Immature natural killer cell (primary cell): ENCODE results near the gene ZC3H11A. TPM values are rescaled to one million over a fixed set of nuclear protein-coding genes. Genes with fewer than 3 reads are reported as not detected.
"Not testable (repeated sequence)": the region's sequence is repeated elsewhere in the genome, so short reads cannot be mapped to it uniquely, and the experiment has no call there.

ENCODE experiments used
- DNase-seq, 3 donors: peaks; one replicate each; pipeline ENCODE4 v3.0.0; 2022; ENCODE audit warnings: mixed read lengths in 1 of 3
- H3K27ac Mint-ChIP-seq, 6 donors: one replicate each; pipeline ENCODE4 v1.8.0; 2020; ENCODE audit warnings: mixed read lengths in 6 of 6, mild to moderate bottlenecking in 5 of 6, inconsistent platforms in 4 of 6, moderate library complexity in 3 of 6
- H3K27me3 Mint-ChIP-seq, 3 donors: one replicate each; pipeline ENCODE4 v1.8.0; 2020 to 2021; ENCODE audit warnings: low read depth in 3 of 3, mild to moderate bottlenecking in 3 of 3, mixed read lengths in 3 of 3, moderate library complexity in 3 of 3, inconsistent platforms in 1 of 3
- H3K36me3 Mint-ChIP-seq, 3 donors: one replicate each; pipeline ENCODE4 v1.8.0; 2020; ENCODE audit warnings: mixed read lengths in 3 of 3, inconsistent platforms in 2 of 3, mild to moderate bottlenecking in 2 of 3
- H3K4me1 Mint-ChIP-seq, 2 donors: one replicate each; pipeline ENCODE4 v1.8.0; 2020; ENCODE audit warnings: inconsistent platforms in 2 of 2, mild to moderate bottlenecking in 2 of 2, mixed read lengths in 2 of 2, moderate library complexity in 1 of 2
- H3K4me3 Mint-ChIP-seq, 5 donors: one replicate each; pipeline ENCODE4 v1.8.0; 2020; ENCODE audit warnings: mild to moderate bottlenecking in 5 of 5, mixed read lengths in 5 of 5, inconsistent platforms in 3 of 5, moderate library complexity in 3 of 5
- H3K9me3 Mint-ChIP-seq, 6 donors: one replicate each; pipeline ENCODE4 v1.8.0; 2020; ENCODE audit warnings: mild to moderate bottlenecking in 6 of 6, mixed read lengths in 6 of 6, inconsistent platforms in 4 of 6, moderate library complexity in 3 of 6
- polyA plus RNA-seq, 3 donors: library from polyadenylated mRNA; unstranded; fragments of 300-500 nt; fragmentation: Illumina TruSeq; gene quantifications; one replicate each; pipeline ENCODE4 v1.2.3, GENCODE V29; 2021

The ZC3H11A gene
- polyA plus RNA-seq: 10 to 100 TPM; 23.2 to 50.4 (median 34.4) TPM

- Mint-ChIP-seq H3K4me1 (peaks cover 52 to 59% of the 10 kb centered on the region in 2 donors), H3K27me3 (peaks cover 5 to 11% (median 8%) of the 10 kb centered on the region in 3 donors), H3K4me3 (peak within 1 kb of the TSS; percentile 94 to 98 (median 96)), H3K27ac (peak within 1 kb of the TSS; percentile 91 to 99 (median 96)), H3K36me3 (peaks cover 4 to 5% (median 5%) of the 10 kb centered on the region in 3 donors), H3K9me3 (no peaks in the 10 kb centered on the region)
- DNase-seq: peak; percentile 94 to 97 (median 96)
These were observed at the start of gene ZC3H11A, which contains the start of gene ZBED6 for GRCh38 chr1:203795441-203796235. TSS of gene ZC3H11A (plus strand) at chr1:203795623. CDS start at chr1:203817071, 21,448 bp downstream. TSS of gene ZBED6 (plus strand) at chr1:203795623. CDS start at chr1:203797523, 1,900 bp downstream.

GRCh38 chr1:203746281-203746680 is 49.1 kb upstream of the ZC3H11A start:
- Mint-ChIP-seq H3K4me3 (no peak overlapping the region), H3K27ac (peak overlapping the region in 3 of 6 donors; percentile 18 to 86 (median 80)), H3K27me3 (peaks cover 0 to 7% (median 6%) of the 10 kb centered on the region in 3 donors), H3K9me3 (no peaks in the 10 kb centered on the region), H3K36me3 (peaks cover 11 to 21% (median 14%) of the 10 kb centered on the region in 3 donors), H3K4me1 (peaks cover 23 to 26% of the 10 kb centered on the region in 2 donors)
- no peak for DNase-seq

- Mint-ChIP-seq H3K27ac (peak overlapping the region in 1 of 6 donors; percentile 54), H3K4me1 (peaks cover 21 to 25% of the 10 kb centered on the region in 2 donors), H3K36me3 (peaks cover 0 to 5% (median 0%) of the 10 kb centered on the region in 3 donors), H3K4me3 (no peak overlapping the region), H3K27me3 (peaks cover 3 to 6% (median 4%) of the 10 kb centered on the region in 3 donors), H3K9me3 (no peaks in the 10 kb centered on the region)
- no peak for DNase-seq
These were observed 44.4 kb upstream of the ZC3H11A start for GRCh38 chr1:203751051-203751450.

- not testable (repeated sequence) for H3K9me3 Mint-ChIP-seq, DNase-seq, H3K4me3 Mint-ChIP-seq, H3K36me3 Mint-ChIP-seq
- Mint-ChIP-seq H3K27ac (peak overlapping the region in 1 of 6 donors; percentile 31), H3K27me3 (peaks cover 4 to 12% (median 8%) of the 10 kb centered on the region in 3 donors), H3K4me1 (peaks cover 29 to 31% of the 10 kb centered on the region in 2 donors)
These were observed 43.6 kb upstream of the ZC3H11A start for GRCh38 chr1:203751618-203752361.

DNA sequence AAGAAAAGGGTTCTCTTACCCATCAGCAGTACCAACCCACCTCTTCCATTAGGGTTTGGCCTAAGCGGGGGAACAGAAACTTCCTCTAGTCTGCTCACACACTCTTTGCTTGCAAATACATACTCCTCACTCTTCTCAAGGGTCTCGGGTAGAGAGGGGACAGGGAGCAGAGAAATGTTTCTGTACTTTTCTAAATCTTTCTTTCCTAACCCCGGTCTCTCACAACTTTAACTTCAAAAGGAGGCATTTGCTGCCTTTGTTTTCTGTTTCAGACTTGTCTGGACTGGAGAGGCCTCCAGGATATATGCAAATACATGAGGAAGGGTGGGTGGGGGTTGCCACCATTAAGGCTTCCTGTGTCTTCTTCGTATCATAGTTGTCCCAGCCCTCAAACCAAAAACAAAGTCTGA is 41.0 kb upstream of the ZC3H11A start:
- H3K4me3 Mint-ChIP-seq: peak overlapping the region; percentile 16 to 64 (median 56)
- H3K36me3 Mint-ChIP-seq: no peaks in the 10 kb centered on the region

GRCh38 chr1:203756036-203756435 is 39.4 kb upstream of the ZC3H11A start:
- Mint-ChIP-seq H3K27ac (peak overlapping the region; percentile 56 to 95 (median 92)), H3K36me3 (no peaks in the 10 kb centered on the region), H3K4me1 (peaks cover 31% of the 10 kb centered on the region in 2 donors)

More for the DNA sequence above, 41.0 kb upstream of the ZC3H11A start:
- no peaks in the 10 kb centered on the region for H3K9me3 Mint-ChIP-seq
- H3K27ac Mint-ChIP-seq: peak overlapping the region; percentile 61 to 86 (median 74)
- peaks cover 31% of the 10 kb centered on the region in 2 donors for H3K4me1 Mint-ChIP-seq
- H3K27me3 Mint-ChIP-seq: peaks cover 4 to 12% (median 9%) of the 10 kb centered on the region in 3 donors
- peak in 2 of 3 donors; percentile 31 to 35 for DNase-seq

DNA sequence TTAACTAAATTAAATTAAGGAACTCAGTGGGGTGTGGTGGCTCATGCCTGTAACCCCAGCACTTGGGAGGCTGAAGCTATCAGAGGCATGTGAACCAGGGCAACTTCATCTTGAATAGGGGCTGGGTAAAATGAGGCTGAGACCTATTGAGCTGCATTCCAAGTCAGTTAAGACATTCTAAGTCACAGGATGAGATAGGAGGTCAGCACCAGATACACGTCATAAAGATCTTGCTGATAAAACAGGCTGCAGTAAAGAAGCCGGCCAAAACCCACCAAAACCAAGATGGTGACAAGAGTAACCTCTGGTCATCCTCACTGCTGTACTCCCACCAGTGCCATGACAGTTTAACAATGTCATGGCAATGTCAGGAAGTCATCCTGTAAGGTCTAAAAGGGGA is 36.7 kb upstream of the ZC3H11A start:
- not testable (repeated sequence) for H3K27me3 Mint-ChIP-seq, DNase-seq, H3K9me3 Mint-ChIP-seq, H3K4me3 Mint-ChIP-seq, H3K36me3 Mint-ChIP-seq
- Mint-ChIP-seq H3K4me1 (peaks cover 36 to 40% of the 10 kb centered on the region in 2 donors), H3K27ac (peak overlapping the region in 2 of 6 donors; percentile 31 to 69)

More at GRCh38 chr1:203756036-203756435, 39.4 kb upstream of the ZC3H11A start:
- no peaks in the 10 kb centered on the region for H3K9me3 Mint-ChIP-seq
- peak; percentile 55 to 71 (median 57) for DNase-seq
- H3K4me3 Mint-ChIP-seq: peak overlapping the region; percentile 43 to 65 (median 62)
- peaks cover 4 to 12% (median 7%) of the 10 kb centered on the region in 3 donors for H3K27me3 Mint-ChIP-seq

- Mint-ChIP-seq H3K4me1 (peaks cover 37 to 44% of the 10 kb centered on the region in 2 donors), H3K27ac (peak overlapping the region in 1 of 6 donors; percentile 35), H3K36me3 (peaks cover 0 to 3% (median 0%) of the 10 kb centered on the region in 3 donors), H3K9me3 (no peaks in the 10 kb centered on the region), H3K27me3 (peaks cover 6 to 17% (median 13%) of the 10 kb centered on the region in 3 donors), H3K4me3 (no peak overlapping the region)
- DNase-seq: no peak
These were observed 34.9 kb upstream of the ZC3H11A start for GRCh38 chr1:203760506-203760905.

GRCh38 chr1:203761958-203762357 is 33.5 kb upstream of the ZC3H11A start:
- not testable (repeated sequence) for H3K36me3 Mint-ChIP-seq, H3K27me3 Mint-ChIP-seq, H3K9me3 Mint-ChIP-seq, DNase-seq, H3K4me3 Mint-ChIP-seq
- peak overlapping the region in 4 of 6 donors; percentile 67 to 86 (median 70) for H3K27ac Mint-ChIP-seq
- peaks cover 25 to 29% of the 10 kb centered on the region in 2 donors for H3K4me1 Mint-ChIP-seq

DNA sequence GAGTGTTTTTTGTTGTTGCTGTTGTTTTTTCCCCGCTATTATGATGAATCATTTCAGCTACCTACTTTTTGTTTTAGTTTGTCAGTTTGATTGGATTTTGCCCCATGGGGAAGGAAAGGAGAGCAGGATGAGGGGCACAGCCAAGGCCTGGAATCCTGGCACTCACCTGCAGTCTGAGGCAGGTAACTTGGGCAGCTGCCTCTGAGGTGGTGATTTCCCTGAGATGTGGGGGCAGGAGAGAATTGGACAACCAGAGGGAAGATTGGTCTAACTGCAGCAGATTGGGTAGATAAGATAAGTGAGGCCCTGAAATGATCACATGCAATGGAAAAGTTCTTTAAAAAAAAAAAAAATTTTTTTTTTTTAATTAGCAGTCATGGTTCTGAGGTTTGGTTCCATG is 31.9 kb upstream of the ZC3H11A start:
- Mint-ChIP-seq H3K27ac (peak overlapping the region; percentile 86 to 99 (median 97)), H3K9me3 (no peaks in the 10 kb centered on the region), H3K4me1 (peaks cover 34 to 37% of the 10 kb centered on the region in 2 donors), H3K4me3 (peak overlapping the region in 4 of 5 donors; percentile 24 to 74 (median 50)), H3K27me3 (peaks cover 2 to 10% (median 7%) of the 10 kb centered on the region in 3 donors), H3K36me3 (peaks cover 4 to 7% (median 4%) of the 10 kb centered on the region in 3 donors)
- DNase-seq: no peak

GRCh38 chr1:203764105-203765028 is 31.1 kb upstream of the ZC3H11A start:
- Mint-ChIP-seq H3K4me1 (peaks cover 42 to 43% of the 10 kb centered on the region in 2 donors), H3K9me3 (no peaks in the 10 kb centered on the region), H3K36me3 (peaks cover 7 to 12% (median 8%) of the 10 kb centered on the region in 3 donors), H3K27me3 (peaks cover 2 to 10% (median 7%) of the 10 kb centered on the region in 3 donors), H3K4me3 (peak overlapping the region; percentile 95 to 97 (median 97)), H3K27ac (peak overlapping the region; percentile 96 to 100 (median 98))
- no peak for DNase-seq

DNA sequence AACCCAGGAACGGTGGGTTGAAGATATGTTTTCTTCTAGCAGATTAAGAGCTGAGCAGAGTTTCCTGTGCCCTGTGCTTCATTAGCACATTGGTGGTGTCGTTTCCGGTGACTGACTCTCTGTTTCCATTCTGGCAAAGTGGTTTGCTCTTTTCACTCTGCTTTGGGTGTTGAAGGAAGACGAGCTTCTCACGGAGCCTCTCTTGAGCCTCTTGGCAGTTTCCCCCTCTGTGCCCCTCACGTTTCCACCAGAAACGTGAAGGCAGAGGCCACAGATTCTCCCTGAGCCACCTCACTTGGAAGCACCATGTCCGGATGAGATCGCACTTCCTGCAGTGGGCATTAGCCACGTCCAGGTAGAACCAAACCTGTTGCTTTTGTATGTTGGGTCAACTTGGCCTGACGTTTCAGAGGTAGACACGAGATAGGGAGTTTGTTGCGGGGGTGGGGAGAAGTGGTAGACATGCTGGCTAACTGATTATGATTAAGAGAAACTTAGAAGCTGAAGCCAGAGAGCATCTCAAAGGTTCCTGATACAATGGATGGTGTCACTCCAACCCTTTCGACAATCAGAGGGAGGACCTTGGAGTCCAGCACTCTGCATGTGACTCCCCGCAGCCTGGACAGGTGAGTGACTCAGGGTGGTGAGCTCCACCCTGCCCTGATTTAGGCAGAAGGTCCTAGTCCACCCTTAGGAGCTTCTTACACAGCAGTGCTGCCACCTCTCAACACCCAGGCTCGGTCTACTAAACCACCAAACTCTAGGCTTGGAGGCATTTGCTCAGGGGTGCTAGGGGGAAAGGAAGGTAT is 30.2 kb upstream of the ZC3H11A start, which contains the start of gene LAX1:
TSS of gene LAX1 (plus strand) at position 155 of the 809 bp plus-strand sequence. CDS start at position 538, 383 bp downstream.
- peaks cover 2 to 10% (median 7%) of the 10 kb centered on the region in 3 donors for H3K27me3 Mint-ChIP-seq
- H3K9me3 Mint-ChIP-seq: no peaks in the 10 kb centered on the region
- DNase-seq: peak; percentile 80 to 88 (median 81)
- H3K36me3 Mint-ChIP-seq: peaks cover 7 to 14% (median 8%) of the 10 kb centered on the region in 3 donors
- H3K4me3 Mint-ChIP-seq: peak within 1 kb of the TSS; percentile 95 to 97 (median 97)
- H3K4me1 Mint-ChIP-seq: peaks cover 47 to 52% of the 10 kb centered on the region in 2 donors
- peak within 1 kb of the TSS; percentile 96 to 100 (median 98) for H3K27ac Mint-ChIP-seq
